Tibial artery (tissue), 4 donors: Measurements from ENCODE around the gene KAZN.

Experiments used
- DNase-seq, 2 donors: peaks; one replicate each; pipeline ENCODE4 v3.0.0-alpha.2; 2019
- H3K27ac ChIP-seq, 2 donors: fragments of 200-600 bp; sonication (generic) in 1 of 2; 1 replicate in 1 of 2; 2 replicates in 1 of 2; pipeline ENCODE4 v1.5.1; 2018 to 2019; ENCODE audit warnings: mild to moderate bottlenecking in 1 of 2
- H3K27me3 ChIP-seq, 2 donors: fragments of 200-600 bp; sonication (generic) in 1 of 2; one replicate each; pipeline versions ENCODE4 v1.5.1 to v1.6.0; 2016 to 2019
- H3K36me3 ChIP-seq, 3 donors: fragments of 200-600 bp; sonication (generic) in 2 of 3; one replicate each; pipeline ENCODE4 v1.5.1; 2016 to 2019; ENCODE audit warnings: mild to moderate bottlenecking in 2 of 3
- H3K4me1 ChIP-seq, 4 donors: fragments of 200-600 bp; sonication (generic) in 2 of 4; 1 replicate in 3 of 4; 2 replicates in 1 of 4; pipeline ENCODE4 v1.5.1; 2016 to 2019
- H3K4me3 ChIP-seq, 2 donors: fragments of 200-600 bp; sonication (generic) in 1 of 2; 1 replicate in 1 of 2; 2 replicates in 1 of 2; pipeline ENCODE4 v1.5.1; 2018 to 2019; ENCODE audit warnings: mild to moderate bottlenecking in 2 of 2
- H3K9me3 ChIP-seq, 3 donors: fragments of 200-600 bp; sonication (generic) in 1 of 3; one replicate each; pipeline ENCODE4 v1.5.1; 2016 to 2019
- intact Hi-C: fragments of 100-400 bp; cut with DNase I; formaldehyde crosslinking; loops from one replicate; pipeline ENCODE4 v1.15.0; 2023; ENCODE audit warnings: low total_unique reads
- TF ChIP-seq, protein P1 (sequence below), 2 experiments: fragments of 200-600 bp in 1 of 2; fragments of 450-650 bp in 1 of 2; IDR thresholded peaks; one replicate each; pipeline ENCODE4 v1.5.1; 2017 to 2019; ENCODE audit warnings: antibody characterized with exemption in 2 of 2, mild to moderate bottlenecking in 1 of 2, moderate library complexity in 1 of 2

Gene KAZN

DNA sequence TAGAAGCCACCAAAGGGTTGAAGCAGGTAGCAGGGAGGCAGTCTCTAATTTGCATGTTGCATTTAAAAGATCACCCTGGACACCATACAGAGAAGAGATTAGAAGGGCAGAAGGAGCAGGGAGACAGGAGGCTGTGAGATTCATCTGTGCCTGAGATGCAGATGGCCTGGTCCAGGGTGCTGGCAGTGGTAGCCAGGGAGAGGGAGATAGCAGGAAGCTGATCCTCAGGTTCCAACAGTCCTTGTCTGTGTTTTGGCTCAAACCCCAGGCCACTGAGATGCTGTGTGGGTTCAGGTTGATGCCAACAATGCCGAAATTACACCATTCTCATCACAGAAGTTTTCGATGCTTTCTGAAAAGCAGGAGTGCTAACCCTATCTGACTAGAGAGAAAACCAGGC is 113.7 kb downstream of the KAZN start:
- intact Hi-C loops, result no loop called here
- Histone ChIP-seq H3K27me3 (peaks cover 0 to 4% of the 10 kb centered on the region in 2 donors), H3K27ac (no peak overlapping the region), H3K4me1 (no peaks in the 10 kb centered on the region), H3K4me3 (no peak overlapping the region), H3K9me3 (no peaks in the 10 kb centered on the region), H3K36me3 (no peaks in the 10 kb centered on the region)
- TF ChIP-seq, protein P1, sequence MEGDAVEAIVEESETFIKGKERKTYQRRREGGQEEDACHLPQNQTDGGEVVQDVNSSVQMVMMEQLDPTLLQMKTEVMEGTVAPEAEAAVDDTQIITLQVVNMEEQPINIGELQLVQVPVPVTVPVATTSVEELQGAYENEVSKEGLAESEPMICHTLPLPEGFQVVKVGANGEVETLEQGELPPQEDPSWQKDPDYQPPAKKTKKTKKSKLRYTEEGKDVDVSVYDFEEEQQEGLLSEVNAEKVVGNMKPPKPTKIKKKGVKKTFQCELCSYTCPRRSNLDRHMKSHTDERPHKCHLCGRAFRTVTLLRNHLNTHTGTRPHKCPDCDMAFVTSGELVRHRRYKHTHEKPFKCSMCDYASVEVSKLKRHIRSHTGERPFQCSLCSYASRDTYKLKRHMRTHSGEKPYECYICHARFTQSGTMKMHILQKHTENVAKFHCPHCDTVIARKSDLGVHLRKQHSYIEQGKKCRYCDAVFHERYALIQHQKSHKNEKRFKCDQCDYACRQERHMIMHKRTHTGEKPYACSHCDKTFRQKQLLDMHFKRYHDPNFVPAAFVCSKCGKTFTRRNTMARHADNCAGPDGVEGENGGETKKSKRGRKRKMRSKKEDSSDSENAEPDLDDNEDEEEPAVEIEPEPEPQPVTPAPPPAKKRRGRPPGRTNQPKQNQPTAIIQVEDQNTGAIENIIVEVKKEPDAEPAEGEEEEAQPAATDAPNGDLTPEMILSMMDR (IDR thresholded peaks at IDR 0.05), result no peak
- no peak for DNase-seq

DNA sequence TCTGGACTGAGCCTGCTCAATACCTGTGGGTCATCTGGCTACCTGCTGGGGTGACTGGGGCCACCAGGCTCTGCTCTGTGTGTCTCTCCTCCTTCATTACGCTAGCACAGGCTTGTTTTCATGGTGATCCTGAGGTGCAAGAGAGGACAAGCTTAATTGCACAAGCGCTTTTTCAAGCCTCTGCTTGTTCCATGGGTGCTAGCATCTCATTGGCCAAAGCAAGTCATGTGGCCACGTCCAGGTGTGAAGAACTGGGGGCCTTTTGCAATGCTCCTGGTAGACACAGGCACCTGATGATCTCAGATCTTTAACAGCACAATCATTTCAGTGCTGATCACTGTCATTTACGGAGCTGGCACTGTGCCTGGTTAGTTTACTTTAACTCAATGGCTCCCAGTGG is 114.6 kb downstream of the KAZN start:
- intact Hi-C loops, result no loop called here
- TF ChIP-seq, protein P1 (IDR thresholded peaks at IDR 0.05), result no peak

DNA sequence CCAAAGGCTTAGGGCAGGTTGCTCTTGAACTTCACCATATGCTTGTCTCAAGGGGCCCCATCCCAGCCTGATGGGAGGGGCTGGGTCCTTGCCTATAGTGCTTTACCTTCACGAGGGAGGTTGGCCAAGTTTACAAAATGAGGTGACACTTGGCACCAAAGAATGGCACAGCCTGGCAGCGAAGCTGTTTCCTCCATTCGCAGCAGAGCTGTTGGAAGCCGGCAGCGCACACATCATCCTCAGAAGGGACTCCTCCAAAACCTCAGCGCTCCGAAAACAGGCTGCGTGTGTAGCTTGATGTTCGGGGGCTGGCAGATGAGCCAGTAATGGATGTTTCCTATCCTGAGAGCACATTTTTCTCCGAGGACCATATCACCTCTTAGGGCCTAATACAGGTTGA is 116.8 kb downstream of the KAZN start:
- DNase-seq, result no peak

More for the DNA sequence above, 114.6 kb downstream of the KAZN start:
- DNase-seq, result no peak
- Histone ChIP-seq H3K4me1 (no peaks in the 10 kb centered on the region), H3K9me3 (no peaks in the 10 kb centered on the region), H3K27ac (no peak overlapping the region), H3K36me3 (no peaks in the 10 kb centered on the region), H3K27me3 (peaks cover 0 to 4% of the 10 kb centered on the region in 2 donors), H3K4me3 (no peak overlapping the region)

DNA sequence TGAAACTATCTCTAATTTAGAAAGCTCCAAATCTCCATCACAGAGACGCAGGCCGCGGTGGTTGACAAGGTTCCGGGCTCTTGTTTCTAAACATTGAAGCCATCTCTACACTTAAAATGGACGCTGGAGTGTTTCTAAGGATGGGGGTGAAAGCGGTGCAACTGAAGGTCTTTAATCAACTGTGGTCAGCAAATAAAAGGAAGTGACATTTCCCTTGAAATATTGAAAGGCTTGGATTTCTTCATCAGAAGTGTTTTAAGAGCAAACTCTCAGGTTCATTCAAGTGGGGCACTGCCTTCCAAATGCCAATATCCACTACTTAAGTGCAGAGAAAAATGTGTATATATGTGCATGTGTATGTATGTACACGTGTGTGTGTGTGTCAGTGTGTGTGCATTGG is 117.3 kb downstream of the KAZN start:
- Histone ChIP-seq H3K36me3 (no peaks in the 10 kb centered on the region), H3K27ac (no peak overlapping the region), H3K4me1 (no peaks in the 10 kb centered on the region), H3K27me3 (peaks cover 0 to 7% of the 10 kb centered on the region in 2 donors), H3K9me3 (no peaks in the 10 kb centered on the region), H3K4me3 (no peak overlapping the region)
- intact Hi-C loops, result no loop called here
- TF ChIP-seq, protein P1 (IDR thresholded peaks at IDR 0.05), result no peak
- DNase-seq, result no peak

More for the DNA sequence above, 116.8 kb downstream of the KAZN start:
- H3K27me3 ChIP-seq, result peaks cover 0 to 4% of the 10 kb centered on the region in 2 donors
- intact Hi-C loops, result no loop called here
- H3K9me3 ChIP-seq, result no peaks in the 10 kb centered on the region
- H3K4me1 ChIP-seq, result no peaks in the 10 kb centered on the region
- TF ChIP-seq, protein P1 (IDR thresholded peaks at IDR 0.05), result no peak
- no peaks in the 10 kb centered on the region for H3K36me3 ChIP-seq
- no peak overlapping the region for H3K27ac ChIP-seq
- H3K4me3 ChIP-seq, result no peak overlapping the region

DNA sequence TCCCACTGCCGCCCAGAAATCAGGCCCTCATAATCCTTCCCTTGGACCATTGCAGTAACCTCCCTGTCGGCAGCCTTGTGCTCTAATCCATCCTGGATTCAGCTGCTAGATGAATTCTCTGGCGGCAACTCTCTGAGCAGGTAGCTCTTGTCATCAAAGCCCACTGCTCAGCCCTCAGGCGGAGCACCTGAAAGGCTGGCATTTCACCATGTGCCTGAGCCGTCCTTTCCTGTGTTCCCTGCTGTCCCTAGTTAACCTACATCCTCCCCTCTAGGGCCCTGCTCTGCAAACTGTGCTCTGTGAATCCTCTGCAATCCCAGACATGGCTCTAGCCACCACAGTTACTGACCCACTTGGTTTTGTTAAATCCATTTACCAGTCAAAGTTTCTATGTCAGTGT is 118.0 kb downstream of the KAZN start:
- Histone ChIP-seq H3K9me3 (no peaks in the 10 kb centered on the region), H3K27me3 (peaks cover 0 to 8% of the 10 kb centered on the region in 2 donors), H3K4me3 (no peak overlapping the region), H3K36me3 (no peaks in the 10 kb centered on the region), H3K4me1 (no peaks in the 10 kb centered on the region), H3K27ac (no peak overlapping the region)
- intact Hi-C loops, result no loop called here
- TF ChIP-seq, protein P1 (IDR thresholded peaks at IDR 0.05), result no peak
- DNase-seq, result no peak

DNA sequence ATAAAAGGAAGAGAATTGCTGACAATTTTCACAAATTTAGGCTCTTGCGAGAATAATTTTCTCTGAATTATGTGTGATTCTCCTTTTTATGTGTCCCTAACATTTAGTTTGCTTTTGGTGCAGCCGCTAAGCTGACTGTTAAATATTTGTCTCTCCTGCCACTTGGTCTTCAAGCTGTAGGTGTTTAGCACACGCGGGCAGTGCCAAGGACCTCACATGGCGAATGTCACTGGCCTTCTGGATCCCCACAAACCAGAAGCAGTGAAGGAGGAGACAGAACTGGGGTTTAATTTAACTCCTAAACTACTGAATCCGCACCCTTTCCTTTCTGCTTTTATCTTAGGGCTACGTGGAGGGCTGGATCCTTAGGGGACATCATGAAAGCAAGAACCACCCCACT is 120.0 kb downstream of the KAZN start:
- no peak for DNase-seq
- Histone ChIP-seq H3K27ac (no peak overlapping the region), H3K4me3 (no peak overlapping the region), H3K27me3 (peaks cover 0 to 13% of the 10 kb centered on the region in 2 donors), H3K4me1 (no peaks in the 10 kb centered on the region), H3K9me3 (no peaks in the 10 kb centered on the region), H3K36me3 (no peaks in the 10 kb centered on the region)
- intact Hi-C loops, result no loop called here
- TF ChIP-seq, protein P1 (IDR thresholded peaks at IDR 0.05), result no peak
